GM04504 (cell line): ENCODE measurements around the gene HLA-C.
"Not testable (repeated sequence)": the region's sequence is repeated elsewhere in the genome, so short reads cannot be mapped to it uniquely, and the experiment has no call there.

Source experiments
- DNase-seq: peaks from one replicate; pipeline ENCODE4 v3.0.0-alpha.2; 2012; ENCODE audit warnings: low read depth

HLA-C gene

DNA sequence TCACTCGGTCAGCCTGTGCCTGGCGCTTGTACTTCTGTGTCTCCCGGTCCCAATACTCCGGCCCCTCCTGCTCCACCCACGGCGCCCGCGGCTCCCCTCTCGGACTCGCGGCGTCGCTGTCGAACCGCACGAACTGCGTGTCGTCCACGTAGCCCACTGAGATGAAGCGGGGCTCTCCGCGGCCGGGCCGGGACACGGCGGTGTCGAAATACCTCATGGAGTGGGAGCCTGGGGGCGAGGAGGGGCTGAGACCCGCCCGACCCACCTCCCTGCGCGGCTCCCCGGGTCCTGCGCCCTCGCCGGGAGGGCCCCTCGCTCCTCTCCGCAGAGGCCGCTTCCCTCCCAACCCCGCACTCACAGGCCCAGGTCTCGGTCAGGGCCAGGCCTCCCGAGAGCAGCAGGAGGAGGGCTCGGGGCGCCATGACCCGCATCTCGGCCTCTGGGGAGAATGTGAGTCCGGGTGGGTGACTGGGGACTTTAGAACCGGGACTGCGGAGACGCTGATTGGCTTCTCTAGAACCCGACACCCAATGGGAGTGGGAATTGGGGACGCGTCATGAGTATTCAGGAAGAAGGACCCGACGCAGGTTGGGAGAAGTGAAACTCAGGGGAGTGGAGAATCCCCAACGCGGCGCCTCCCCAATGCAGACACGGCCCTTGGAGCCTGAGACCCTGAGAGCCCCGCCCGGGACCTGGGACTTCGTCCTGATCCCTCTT is at the start of gene HLA-C:
TSS of gene HLA-C (minus strand) at position 452 of the 717 bp plus-strand sequence. CDS start at position 431, 21 bp downstream.
- peak; percentile 93 for DNase-seq

DNA sequence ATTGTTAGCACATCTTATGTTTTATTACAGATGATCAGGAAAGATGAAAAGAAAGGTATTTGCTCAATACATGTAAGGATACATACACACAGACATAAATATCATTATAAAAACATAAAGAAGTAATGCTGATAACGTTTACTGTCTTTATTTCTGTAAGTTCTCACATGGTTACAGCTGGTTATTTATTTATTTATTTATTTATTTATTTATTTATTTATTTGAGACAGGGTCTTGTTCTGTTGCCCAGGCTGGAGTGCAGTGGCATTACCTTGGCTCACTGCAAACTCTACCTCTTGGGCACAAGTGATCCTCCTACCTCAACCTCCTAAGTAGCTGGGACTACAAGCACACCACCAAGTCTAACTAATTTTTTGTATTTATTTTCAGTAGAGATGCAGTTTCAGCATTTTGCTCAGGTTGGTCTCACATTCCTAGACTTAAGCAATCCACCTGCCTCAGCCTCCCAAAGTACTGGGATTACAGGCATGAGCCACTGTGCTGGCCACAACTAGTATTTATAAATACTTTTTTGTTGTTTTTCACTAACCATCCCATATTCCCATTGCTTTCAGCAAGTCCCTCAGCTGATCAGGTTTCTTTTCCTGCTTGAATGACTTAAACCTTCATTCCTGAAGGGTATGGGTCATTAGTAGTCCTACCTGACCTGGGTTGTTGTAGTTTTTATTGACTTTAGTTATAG is 49.3 kb upstream of the HLA-C start:
- DNase-seq, result no peak

DNA sequence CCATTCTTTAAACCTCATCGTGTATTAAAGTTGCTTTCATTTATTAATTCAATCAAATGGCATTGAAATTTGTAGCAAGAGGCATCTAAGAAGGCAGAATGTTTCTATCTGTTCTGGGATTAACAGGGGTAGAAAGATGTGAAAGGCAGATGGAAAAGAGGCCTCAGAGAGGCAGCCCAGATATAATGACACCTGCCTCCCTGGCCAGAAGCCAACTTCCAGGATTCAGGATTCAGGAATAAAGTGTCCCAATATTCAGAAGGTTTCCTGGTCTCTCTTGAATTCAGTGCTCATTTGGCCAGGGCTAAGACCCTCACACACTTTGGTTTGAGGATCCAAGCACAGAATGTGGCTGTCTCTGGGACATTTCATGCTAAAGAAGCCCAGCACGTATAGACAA is 45.1 kb upstream of the HLA-C start:
- DNase-seq, result no peak

DNA sequence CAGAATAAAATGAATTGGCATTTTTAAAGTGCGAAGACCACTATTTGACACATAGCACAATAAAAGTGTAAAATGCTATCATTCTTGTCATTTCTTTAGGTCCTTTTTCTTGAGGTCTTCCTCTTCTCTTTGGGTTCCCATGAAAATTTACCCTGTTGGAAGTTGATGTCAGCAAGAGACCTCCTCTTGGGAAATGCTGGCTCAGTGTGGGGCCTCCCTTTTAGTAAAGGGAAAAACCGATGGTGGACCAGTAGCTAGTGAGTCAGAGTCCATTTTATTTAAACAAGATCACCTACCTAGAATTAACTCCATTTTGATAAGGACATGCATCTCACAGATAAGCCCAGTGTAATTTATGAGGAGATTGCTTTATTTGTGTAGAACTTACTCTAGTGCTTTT is 37.7 kb upstream of the HLA-C start:
- DNase-seq, result no peak

DNA sequence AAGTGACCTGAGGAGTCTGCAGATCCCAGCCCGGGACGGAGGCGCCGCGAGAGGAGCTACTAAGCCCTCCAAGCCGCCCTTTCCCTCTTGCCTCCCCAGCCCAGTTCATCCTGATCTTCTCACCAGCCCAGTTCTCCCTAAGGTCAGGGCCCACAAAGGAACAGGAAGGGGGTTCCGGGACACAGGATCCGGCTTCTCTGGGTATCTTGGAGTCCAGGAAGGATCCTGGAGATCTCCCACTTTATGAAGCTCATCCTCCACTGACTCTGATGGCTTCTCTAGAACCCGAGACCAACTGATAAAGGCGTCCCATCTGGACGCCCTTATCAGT is 36.9 kb upstream of the HLA-C start:
- no peak for DNase-seq

DNA sequence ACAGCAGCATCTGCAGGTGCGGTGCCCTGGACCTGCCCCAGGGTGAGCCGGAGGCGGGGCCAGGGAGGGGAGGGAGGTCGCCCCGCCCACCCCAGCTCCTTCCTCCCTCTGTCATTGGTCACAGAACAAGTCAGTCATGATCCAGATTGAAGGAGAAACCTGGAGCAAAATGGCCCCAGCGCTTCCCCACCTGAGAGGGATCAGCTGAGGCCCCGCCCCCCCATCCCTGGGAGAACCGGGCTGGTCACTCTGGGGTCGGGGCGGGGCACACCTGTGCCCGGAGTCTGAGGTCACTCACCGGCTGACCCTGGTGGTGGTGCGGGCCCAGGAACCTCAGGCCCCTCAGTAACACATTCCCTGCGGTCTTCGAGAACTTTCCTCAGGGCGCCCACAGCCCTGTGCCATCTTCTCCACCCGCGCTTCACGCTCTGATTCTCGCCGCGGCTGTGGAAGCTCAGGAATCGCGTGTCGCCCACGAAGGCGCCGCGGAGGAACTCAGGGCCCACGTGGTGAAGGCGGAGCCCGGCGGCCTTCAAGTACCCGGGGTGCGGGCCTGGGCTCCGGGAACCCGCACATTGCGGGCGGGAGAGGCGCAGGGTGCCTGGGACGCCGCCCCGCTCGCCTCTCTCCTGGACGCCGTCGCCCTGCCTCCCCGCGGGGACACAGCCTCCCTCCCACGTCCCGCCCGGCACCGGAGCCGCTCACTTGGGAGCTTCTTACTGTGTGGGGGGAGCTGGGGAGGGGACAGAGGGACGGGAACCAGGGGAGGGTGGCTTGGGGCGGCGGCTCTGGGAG is 36.4 kb upstream of the HLA-C start:
- no peak for DNase-seq

DNA sequence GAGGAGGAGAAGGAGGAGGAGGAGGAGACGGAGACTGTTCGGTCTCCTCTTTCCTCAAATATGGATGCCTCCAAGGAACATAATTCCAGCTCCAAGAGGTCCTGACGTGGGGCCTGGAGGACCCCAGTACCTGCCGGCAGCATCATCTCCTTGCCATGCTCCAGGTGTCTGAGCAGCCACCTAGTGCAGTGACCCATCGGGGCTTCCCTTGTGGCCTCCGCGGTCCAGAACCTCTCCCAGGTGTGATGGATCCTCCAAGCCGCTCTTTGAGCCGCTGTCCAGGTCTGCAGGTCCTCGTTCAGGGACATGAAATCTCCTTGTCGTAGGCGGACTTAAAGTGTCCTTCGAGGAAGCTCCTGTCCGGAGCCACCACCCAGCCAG is 35.8 kb upstream of the HLA-C start:
- no peak for DNase-seq

DNA sequence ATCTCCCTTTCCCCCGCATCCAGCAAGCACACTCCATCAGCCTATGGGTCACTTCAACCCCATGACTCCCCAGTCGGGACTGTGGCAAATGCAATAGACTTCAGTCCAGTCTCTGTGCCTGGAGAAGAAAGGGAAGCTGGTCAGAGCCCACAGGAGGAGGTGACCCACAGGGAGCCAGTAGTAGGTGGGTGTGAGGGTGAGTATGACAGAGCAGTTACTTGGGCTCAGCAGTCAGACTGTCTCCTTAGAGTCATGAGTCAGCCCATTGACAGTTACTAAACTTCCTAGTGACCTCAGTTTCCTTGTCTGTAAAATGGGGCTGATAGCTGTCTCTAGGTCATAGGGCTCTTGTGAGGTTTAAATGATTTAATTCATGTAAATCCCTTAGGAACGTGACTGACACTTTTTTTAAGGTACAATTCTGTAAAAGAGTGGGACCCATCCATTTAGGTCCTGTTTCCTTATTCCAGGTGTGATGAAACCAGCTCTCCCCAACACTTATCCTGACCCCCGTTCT is 33.9 kb upstream of the HLA-C start:
- DNase-seq, result no peak

DNA sequence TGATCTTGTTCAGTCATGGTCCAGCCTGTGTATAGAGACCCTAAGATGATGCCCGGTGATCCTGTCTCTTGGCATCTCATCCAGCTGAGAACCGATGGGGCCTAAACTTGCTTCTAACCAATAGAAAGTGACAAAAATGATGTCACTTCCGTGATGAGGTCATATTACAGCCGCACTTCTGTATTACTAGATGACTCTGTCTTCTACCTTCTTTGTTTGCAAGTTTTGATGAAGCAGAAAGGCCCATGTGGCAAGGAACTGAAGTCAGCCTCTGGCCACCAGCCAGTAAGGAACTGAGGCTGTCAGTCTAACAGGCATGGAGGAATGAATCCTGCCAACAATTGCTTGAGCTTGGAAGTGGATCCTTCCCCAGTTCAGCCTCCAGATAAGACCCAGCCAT is 32.8 kb upstream of the HLA-C start:
- DNase-seq, result no peak

DNA sequence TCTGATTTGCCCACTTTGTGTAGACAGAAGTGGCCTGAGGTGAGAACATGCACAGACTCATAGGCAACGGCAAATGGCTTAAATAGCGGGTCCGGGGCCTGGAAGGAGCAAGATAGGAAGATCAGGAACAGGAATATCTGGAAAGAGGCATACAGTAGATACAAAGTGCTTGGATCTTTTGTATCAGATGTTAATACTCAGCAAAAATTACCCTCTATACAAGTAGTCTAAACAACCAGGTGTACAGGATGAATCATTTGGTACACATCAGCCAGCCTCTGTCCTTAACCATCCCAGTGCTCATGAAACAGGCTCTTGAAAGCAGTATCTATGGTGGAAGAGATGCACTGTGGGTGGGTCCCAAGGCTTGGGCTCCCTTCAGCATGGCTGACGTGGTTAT is 28.9 kb upstream of the HLA-C start:
- no peak for DNase-seq

DNA sequence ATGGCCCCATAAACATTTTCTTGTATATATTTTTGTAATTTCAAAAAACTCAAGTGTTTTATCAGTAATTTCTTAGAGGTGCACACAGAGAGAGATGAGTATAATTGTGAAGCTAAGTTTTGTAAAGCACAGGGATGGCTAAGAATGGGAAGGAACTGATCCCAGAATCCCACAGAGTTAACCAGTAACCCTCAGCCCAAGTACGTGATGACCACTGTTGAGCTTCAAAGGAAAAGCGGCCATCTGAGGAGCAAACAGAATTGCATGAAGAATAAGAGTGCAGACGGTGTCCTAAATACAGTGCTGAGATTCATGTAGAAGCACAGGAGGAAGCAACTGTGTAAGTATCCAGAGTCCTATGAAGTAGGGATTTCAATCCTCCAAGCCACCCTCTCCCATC is 28.1 kb upstream of the HLA-C start:
- DNase-seq, result no peak

DNA sequence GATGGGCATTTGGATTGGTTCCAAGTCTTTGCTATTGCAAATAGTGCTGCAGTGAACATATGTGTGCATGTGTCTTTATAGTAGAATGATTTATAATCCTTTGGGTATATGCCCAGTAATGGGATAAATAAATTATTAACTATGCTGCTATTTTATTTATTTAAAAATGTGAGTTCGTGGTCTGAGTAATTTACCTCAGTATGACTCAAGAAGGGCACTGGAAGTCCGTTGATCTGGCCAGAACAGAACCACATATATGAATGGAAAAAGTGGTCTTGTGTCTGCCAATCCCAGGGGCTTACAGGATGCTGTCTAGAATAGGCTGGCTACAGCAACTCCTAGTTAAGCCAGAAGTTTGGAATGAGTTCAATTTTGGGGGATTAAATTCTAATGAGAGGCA is 27.6 kb upstream of the HLA-C start:
- DNase-seq, result no peak

DNA sequence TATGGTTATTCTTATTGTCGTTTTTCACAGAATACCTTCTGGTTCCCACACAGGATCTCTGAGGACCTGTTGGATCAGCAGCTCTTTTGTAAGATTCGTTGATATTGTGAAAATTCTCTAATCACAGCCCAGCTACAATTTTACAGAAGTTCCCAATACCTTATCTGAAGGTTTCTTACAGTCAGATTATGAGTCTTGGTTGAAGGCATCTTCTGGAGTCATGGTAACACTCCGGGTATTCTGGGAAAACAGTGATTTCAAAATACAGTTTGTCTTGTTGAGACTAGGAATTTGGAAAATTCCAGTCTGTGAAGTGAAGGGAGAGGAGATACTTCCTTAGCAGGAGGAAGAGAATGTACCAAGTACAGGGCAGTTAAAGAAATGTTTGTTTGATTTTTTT is 22.2 kb upstream of the HLA-C start:
- DNase-seq, result no peak

DNA sequence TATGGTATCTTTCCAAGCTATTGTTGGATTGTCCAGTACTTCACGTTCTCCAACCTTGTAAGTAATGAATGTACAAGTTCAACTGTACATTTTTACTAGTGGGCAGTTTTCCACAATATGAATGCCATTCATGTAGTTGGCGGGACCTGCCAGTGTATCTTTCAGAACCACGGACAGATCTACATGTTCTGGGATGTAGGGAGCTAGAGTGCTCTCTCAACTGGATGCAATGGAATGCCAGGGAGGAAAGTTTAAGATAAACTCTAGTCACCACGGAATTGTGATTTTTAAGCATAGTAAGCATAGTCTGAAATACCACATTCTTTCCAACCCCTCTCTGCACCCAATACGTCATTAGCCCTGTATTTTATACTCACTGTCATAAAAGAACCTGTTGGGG is 21.5 kb upstream of the HLA-C start:
- no peak for DNase-seq

DNA sequence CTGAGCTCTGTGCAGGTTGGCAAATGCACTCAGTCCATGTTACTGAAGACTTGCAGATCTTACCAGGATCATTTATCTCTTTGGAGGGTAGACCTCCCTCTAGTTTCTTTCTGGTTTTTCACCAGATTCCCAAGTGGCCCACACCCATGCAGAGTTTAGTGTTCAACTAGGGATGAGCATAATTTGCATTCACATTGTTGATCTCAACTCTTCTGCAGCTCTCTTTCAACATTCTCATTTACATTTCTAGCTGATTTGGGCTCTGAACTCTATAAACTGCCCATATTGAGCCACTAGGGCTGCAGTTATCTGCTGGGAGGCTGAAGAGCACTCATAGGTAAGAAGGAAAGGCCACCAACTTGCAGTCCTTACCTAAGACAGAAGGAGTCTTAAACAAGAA is 17.9 kb upstream of the HLA-C start:
- no peak for DNase-seq

DNA sequence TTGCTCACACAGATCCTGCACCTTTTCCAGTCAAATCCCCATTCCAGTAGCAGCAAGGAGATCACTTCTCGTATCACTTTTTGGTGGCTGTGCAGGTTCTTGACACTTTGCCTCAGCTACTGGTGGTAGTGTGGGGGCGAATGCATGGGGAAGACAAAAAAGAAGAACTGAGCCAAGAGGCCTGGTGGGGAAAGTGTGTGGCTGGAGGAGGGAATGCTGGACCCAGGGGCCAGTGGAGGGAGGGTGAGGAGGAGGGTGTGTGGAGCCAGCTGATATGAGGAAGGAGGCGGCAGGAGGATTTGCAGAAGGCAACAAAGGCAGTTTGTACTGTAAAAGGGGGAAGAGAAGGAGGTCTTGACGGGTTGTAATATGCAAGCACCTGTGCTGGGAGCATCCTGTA is 15.7 kb upstream of the HLA-C start:
- DNase-seq, result no peak

DNA sequence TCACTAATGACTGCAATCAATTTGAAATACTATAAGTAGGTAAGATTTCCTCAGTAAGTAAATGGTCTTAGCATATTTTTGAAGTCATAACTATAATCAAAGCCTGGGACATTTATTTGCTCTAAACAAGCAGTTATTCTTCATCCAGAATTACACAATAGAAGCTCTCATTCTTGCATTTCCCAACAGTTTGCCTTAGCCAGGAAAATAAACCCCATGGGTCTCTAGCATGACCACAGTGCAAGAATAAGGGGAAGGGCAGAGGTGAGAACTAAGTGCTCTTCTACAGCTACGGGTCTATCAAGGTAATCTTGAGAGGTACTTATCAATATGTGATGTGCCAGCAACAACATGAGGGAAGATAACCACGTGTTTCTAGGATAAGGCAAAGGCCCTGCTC is 14.1 kb upstream of the HLA-C start:
- no peak for DNase-seq

DNA sequence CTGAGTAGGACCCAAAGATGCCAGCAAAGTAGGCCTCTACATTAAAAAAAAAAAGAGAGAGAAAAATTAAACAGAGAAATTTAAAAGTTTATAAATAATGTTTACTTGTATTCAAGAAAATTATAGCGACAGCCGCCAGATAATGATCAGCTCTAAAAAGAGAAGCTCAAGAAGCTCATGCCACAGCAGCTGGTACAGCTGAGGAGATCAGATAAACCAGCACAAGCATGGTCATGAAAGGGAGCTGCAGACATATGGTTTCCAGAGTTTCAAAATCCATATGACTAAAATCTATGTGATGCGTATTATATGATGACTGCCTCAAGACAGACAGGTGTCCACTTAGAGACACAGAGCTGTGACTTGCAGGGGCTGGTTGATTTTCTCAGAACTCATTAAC is 13.6 kb upstream of the HLA-C start:
- DNase-seq, result no peak

DNA sequence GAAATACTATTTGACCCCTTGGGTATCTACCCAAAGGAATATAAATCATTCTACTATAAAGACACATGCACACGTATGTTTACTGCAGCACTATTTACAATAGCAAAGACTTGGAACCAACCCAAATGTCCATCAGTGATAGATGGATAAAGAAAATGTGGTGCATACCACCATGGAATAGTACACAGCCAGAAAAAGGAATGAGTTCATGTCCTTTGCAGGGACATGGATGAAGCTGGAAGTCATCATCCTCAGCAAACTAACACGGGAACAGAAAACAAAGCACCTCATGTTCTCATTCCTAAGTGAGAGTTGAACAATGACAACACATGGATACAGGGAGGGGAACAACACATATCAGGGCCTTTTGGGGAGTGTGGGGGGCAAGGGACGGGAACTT is 7.8 kb upstream of the HLA-C start:
- not testable (repeated sequence) for DNase-seq

DNA sequence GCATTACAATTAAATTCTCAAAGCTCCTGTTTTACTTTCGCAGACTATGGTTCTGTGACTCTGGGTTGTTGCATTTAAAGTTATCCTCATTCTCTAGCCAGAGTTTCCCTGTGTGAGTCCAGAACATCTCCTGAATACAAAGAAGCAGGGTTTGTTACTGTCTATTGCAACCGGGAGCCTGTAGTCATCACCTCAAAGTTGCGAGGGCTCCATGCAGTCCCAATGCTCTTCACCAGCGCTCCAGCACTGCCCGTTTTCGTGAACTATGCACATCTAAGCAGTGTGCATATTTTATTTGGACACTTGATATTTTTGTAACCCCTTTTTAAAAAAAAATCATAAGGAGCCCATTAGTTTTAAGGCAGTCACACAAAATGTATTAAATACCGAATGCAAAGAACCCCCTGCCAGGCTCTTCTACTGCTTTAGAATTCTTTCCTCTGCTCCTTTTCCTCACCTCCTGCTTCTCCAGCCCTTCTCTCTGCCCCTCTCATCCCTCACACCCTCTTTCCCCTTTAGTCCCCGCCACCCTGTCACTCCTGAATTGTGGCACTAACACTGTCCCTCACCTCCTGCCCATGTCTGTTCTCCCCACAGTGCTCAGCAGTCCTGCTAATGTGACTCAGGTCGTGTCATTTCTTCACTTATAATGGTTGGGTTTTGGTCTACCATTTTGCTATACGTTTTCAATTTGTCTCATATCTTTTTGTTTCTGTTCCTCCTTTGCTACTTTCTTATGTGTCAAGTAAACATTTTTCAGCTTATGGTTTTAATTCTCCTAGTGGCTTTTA is 1.1 kb upstream of the HLA-C start:
- DNase-seq, result no peak

DNA sequence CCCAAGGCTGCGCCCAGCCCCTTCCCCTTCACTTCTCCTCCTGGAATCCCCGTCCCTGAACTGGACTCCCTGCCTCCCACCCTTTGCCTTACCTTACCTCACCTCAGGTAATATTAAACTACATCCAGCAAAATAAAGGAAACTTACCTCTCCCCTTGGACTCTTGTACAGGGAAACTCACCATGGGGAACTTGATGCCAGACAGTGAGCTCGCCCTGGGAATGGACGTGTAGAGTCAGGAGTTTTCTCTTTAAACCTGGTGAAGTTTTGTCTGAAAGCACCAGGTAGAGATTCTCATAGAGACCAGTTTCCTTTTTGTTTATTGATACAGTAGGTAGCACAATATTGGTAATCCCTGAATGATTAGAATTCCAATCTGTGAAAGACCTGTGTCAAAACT is 544 bp upstream of the HLA-C start:
- DNase-seq, result no peak
